ENCODE results near the gene PHLDB1. TPM values are rescaled to one million over a fixed set of nuclear protein-coding genes. Genes with fewer than 3 reads are reported as not detected.

Gene PHLDB1
- total and polyA plus RNA-seq, 2 experiments from 2014 or later = 60.2 to 126 TPM

DNA sequence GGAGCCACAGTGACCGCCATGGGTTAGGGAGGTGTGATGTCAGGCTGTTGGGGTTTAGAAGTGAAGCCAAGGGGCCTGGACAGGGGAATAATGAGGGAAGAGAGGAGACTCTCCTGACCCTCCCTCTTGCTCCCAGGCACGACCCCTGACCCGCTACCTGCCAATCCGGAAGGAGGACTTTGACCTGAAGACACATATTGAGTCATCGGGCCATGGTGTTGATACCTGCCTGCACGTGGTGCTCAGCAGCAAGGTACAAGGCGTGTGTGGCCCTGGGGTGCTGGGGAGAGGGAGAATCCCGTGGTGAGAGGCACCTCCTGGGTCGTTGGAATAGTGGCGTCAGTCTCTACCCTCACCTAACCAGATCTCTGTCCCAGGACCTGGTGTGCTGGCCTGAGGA lies 42.5 kb downstream of the PHLDB1 start:
- Histone ChIP-seq H3K27me3 (no peaks in the 10 kb centered on the region), H3K4me1 (ENCODE audit: low read depth) (no peaks in the 10 kb centered on the region), H3K27ac (no peak overlapping the region), H3K36me3 (peaks cover 37% of the 10 kb centered on the region), H3K4me3 (no peak overlapping the region), H3K9me3 (ENCODE audit: low read depth) (no peaks in the 10 kb centered on the region)
- TF ChIP-seq, protein P1, sequence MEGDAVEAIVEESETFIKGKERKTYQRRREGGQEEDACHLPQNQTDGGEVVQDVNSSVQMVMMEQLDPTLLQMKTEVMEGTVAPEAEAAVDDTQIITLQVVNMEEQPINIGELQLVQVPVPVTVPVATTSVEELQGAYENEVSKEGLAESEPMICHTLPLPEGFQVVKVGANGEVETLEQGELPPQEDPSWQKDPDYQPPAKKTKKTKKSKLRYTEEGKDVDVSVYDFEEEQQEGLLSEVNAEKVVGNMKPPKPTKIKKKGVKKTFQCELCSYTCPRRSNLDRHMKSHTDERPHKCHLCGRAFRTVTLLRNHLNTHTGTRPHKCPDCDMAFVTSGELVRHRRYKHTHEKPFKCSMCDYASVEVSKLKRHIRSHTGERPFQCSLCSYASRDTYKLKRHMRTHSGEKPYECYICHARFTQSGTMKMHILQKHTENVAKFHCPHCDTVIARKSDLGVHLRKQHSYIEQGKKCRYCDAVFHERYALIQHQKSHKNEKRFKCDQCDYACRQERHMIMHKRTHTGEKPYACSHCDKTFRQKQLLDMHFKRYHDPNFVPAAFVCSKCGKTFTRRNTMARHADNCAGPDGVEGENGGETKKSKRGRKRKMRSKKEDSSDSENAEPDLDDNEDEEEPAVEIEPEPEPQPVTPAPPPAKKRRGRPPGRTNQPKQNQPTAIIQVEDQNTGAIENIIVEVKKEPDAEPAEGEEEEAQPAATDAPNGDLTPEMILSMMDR (IDR thresholded peaks at IDR 0.05; ENCODE audit: low read depth, low read length) = no peak
- no peak for DNase-seq (ENCODE audit: low read depth in 1 of 2, low spot score in 1 of 2)

DNA sequence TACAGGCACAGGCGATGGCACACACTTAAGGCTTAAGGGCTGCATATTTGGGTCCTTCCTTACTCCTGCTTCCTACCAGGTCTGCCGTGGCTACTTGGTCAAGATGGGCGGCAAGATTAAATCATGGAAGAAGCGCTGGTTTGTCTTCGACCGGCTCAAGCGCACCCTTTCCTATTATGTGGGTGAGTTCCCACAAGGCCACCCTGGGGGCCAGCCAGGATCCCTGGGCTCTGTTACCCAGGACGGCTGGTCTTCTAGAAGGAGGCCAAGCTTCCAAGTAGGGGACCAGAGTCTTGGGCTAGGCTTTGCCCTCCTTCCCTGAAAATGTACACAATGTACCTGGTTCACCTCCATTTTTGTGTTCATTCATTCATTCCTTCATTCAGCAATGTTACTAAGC lies 43.0 kb downstream of the PHLDB1 start:
- Histone ChIP-seq H3K9me3 (ENCODE audit: low read depth) (no peaks in the 10 kb centered on the region), H3K27me3 (no peaks in the 10 kb centered on the region), H3K36me3 (peaks cover 37% of the 10 kb centered on the region), H3K4me3 (no peak overlapping the region), H3K4me1 (ENCODE audit: low read depth) (no peaks in the 10 kb centered on the region), H3K27ac (no peak overlapping the region)
- TF ChIP-seq, protein P1 (IDR thresholded peaks at IDR 0.05; ENCODE audit: low read depth, low read length) = no peak
- no peak for DNase-seq (ENCODE audit: low read depth in 1 of 2, low spot score in 1 of 2)

GRCh38 chr11:118651820-118652219 lies 44.4 kb downstream of the PHLDB1 start:
- Histone ChIP-seq H3K4me3 (no peak overlapping the region), H3K27me3 (no peaks in the 10 kb centered on the region), H3K4me1 (ENCODE audit: low read depth) (no peaks in the 10 kb centered on the region), H3K36me3 (peaks cover 40% of the 10 kb centered on the region), H3K9me3 (ENCODE audit: low read depth) (no peaks in the 10 kb centered on the region), H3K27ac (no peak overlapping the region)
- DNase-seq (ENCODE audit: low read depth in 1 of 2, low spot score in 1 of 2) = no peak
- TF ChIP-seq, protein P1 (IDR thresholded peaks at IDR 0.05; ENCODE audit: low read depth, low read length) = no peak

DNA sequence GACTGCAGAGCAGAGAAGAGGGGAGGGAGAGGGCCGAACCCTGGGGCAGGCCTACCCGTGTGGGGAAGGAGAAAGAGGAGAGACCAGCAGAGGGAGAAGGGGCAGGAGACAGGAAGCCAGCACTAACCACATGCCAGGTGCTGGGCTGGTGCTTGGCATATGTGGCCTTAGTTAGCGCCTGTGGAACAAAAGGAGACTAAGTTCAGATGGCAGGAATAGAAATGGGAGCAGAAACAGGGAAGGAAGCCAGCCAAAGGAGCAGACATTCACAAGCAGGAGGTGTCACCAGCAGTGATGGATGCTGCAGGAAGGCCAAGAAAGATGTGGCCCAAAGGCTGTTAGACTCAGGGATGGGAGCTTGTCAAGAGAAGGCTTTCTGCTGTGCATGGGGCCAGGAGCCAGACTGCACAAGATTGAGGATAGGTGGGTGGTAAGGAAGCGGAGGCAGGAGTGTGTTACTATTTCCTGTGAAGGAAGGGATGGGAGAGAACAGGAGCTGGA lies 45.3 kb downstream of the PHLDB1 start:
- Histone ChIP-seq H3K4me1 (ENCODE audit: low read depth) (no peaks in the 10 kb centered on the region), H3K4me3 (no peak overlapping the region), H3K36me3 (peaks cover 38% of the 10 kb centered on the region), H3K27ac (no peak overlapping the region), H3K27me3 (no peaks in the 10 kb centered on the region), H3K9me3 (ENCODE audit: low read depth) (no peaks in the 10 kb centered on the region)
- DNase-seq (ENCODE audit: low read depth in 1 of 2, low spot score in 1 of 2) = no peak
- TF ChIP-seq, protein P1 (IDR thresholded peaks at IDR 0.05; ENCODE audit: low read depth, low read length) = no peak

- Histone ChIP-seq H3K27me3 (no peaks in the 10 kb centered on the region), H3K27ac (no peak overlapping the region), H3K4me1 (ENCODE audit: low read depth) (no peaks in the 10 kb centered on the region), H3K36me3 (peaks cover 37% of the 10 kb centered on the region), H3K4me3 (no peak overlapping the region), H3K9me3 (ENCODE audit: low read depth) (no peaks in the 10 kb centered on the region)
- TF ChIP-seq, protein P1 (IDR thresholded peaks at IDR 0.05; ENCODE audit: low read depth, low read length) = no peak
- DNase-seq (ENCODE audit: low read depth in 1 of 2, low spot score in 1 of 2) = no peak
Observed at GRCh38 chr11:118653684-118654390, 46.4 kb downstream of the PHLDB1 start.

Data from cardiac muscle cell (in vitro differentiated cells and primary cell).